Measurements from ENCODE around the gene ZNF578.
"Not testable (repeated sequence)": the region's sequence is repeated elsewhere in the genome, so short reads cannot be mapped to it uniquely, and the experiment has no call there.

The ZNF578 gene

DNA sequence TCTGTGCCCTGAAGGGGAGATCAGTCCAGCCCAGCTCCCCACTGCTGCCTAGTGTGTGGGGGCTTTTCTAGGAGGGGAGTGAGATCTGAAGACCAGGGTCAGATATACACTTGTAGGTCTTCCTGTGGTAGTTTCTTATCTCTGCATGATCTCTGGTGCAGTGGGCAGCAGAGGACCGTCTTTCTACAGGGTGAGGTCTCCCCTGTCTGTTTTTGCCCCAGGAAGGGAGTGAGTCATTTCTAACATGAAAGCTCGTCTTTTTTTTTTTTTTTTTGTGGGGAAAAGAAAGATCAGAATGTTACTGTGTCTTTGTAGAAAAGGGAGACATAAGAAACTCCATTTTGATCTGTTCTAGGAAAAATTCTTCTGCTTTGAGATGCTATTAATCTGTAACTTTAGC is 65.3 kb downstream of the ZNF578 start:
- DNase-seq (ENCODE audit: low read depth) = no peak
- no peak for TF ChIP-seq CTCF (conservative IDR thresholded peaks at IDR 0.05; ENCODE audit: control insufficient read depth, insufficient read depth, low read depth, low read length)
- no peak overlapping the region for H3K4me3 ChIP-seq (ENCODE audit: control insufficient read depth, low read depth, low read length)

GRCh38 chr19:52519175-52519574 is 65.8 kb downstream of the ZNF578 start:
- DNase-seq (ENCODE audit: low read depth) = not testable (repeated sequence)

DNA sequence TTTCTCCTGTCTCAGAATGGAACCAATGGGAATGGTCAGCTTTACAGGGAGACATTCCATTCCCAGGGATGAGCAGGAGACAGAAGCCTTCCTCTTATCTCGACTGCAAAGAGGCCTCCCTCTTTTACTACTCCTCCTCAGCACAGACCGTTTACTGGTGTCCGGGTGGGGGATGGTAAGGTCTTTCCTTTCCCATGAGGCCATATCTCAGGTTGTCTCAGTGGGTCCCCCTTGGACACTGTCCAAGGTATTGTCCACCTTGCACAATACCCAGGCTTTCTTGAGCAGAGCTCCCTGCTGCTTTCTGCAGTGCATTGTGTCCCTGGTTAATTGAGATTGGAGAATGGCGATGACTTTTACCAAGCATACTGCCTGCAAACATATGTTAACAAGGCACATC is 66.7 kb downstream of the ZNF578 start:
- H3K4me3 ChIP-seq (ENCODE audit: control insufficient read depth, low read depth, low read length) = no peak overlapping the region
- TF ChIP-seq CTCF (conservative IDR thresholded peaks at IDR 0.05; ENCODE audit: control insufficient read depth, insufficient read depth, low read depth, low read length) = no peak
- no peak for DNase-seq (ENCODE audit: low read depth)

More at GRCh38 chr19:52519175-52519574, 65.8 kb downstream of the ZNF578 start:
- H3K4me3 ChIP-seq (ENCODE audit: control insufficient read depth, low read depth, low read length) = not testable (repeated sequence)

DNA sequence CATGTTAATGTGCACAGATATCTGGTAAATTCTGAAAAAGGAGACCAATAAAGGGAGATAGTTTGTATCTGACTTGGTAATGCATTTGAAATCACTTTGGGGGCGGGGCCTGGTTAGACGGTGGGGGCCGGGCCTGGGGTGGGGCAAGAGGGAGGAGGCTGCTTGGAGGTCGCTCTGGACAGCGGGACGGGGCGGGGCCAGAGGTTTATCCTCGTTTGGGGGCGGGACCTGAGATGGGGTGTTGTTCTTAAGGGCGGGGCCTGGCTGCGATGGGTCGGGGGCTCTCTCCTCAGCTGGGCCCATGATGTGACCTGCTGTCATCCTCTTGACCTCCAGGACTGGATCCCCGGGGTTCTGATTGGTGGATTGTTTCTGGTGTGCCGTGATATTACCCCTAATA is 69.2 kb downstream of the ZNF578 start:
- H3K4me3 ChIP-seq (ENCODE audit: control insufficient read depth, low read depth, low read length) = no peak overlapping the region
- DNase-seq (ENCODE audit: low read depth) = no peak
- no peak for TF ChIP-seq CTCF (conservative IDR thresholded peaks at IDR 0.05; ENCODE audit: control insufficient read depth, insufficient read depth, low read depth, low read length)

GRCh38 chr19:52524086-52524485 is 70.7 kb downstream of the ZNF578 start:
- no peak for DNase-seq (ENCODE audit: low read depth)
- no peak for TF ChIP-seq CTCF (conservative IDR thresholded peaks at IDR 0.05; ENCODE audit: control insufficient read depth, insufficient read depth, low read depth, low read length)
- H3K4me3 ChIP-seq (ENCODE audit: control insufficient read depth, low read depth, low read length) = no peak overlapping the region

- peak within 1 kb of the TSS; percentile 89 for H3K4me3 ChIP-seq (ENCODE audit: control insufficient read depth, low read depth, low read length)
- TF ChIP-seq CTCF (conservative IDR thresholded peaks at IDR 0.05; ENCODE audit: control insufficient read depth, insufficient read depth, low read depth, low read length) = peak; percentile 67
- peak; percentile 91 for DNase-seq (ENCODE audit: low read depth)
Measured at GRCh38 chr19:52527134-52527955, 74.0 kb downstream of the ZNF578 start, which contains the start of gene ZNF808. Gene ZNF808, plus strand, starts transcription at chr19:52527668. Its CDS starts 15,617 bp downstream, at chr19:52543285.

GRCh38 chr19:52527956-52528351 is 74.6 kb downstream of the ZNF578 start:
- TF ChIP-seq CTCF (conservative IDR thresholded peaks at IDR 0.05; ENCODE audit: control insufficient read depth, insufficient read depth, low read depth, low read length) = no peak
- peak; percentile 2 for DNase-seq (ENCODE audit: low read depth)
- H3K4me3 ChIP-seq (ENCODE audit: control insufficient read depth, low read depth, low read length) = peak overlapping the region; percentile 89
